HepG2 (cell line): Measurements from ENCODE around the gene CCDC181. TPM values are rescaled to one million over a fixed set of nuclear protein-coding genes. Genes with fewer than 3 reads are reported as not detected.

ENCODE experiments used
- ATAD3A ChIP-seq: sonication (generic); formaldehyde crosslinking; IDR thresholded peaks from 2 replicates; pipeline ENCODE4 v1.4.0; 2020; ENCODE audit warnings: missing genetic modification reagents
- HNRNPL ChIP-seq: fragments of 200-400 bp; formaldehyde crosslinking; IDR thresholded peaks from 2 replicates; pipeline ENCODE4 v1.6.1; 2017; ENCODE audit warnings: mild to moderate bottlenecking, low read depth, low read length
- MIER2 ChIP-seq: IDR thresholded peaks from 2 replicates; pipeline ENCODE4 v1.6.1; 2016; ENCODE audit warnings: missing biosample characterization, missing genetic modification reagents
- PRPF4 ChIP-seq: fragments of 200-400 bp; formaldehyde crosslinking; IDR thresholded peaks from 2 replicates; pipeline ENCODE4 v1.6.1; 2016; ENCODE audit warnings: low read length, low read depth; ENCODE audit not compliant: poor library complexity, severe bottlenecking
- RFXAP ChIP-seq: sonication (generic); formaldehyde crosslinking; IDR thresholded peaks from 2 replicates; pipeline ENCODE4 v1.4.0; 2020; ENCODE audit warnings: missing genetic modification reagents, borderline replicate concordance
- YY1 ChIP-seq: IDR thresholded peaks from 2 replicates; pipeline ENCODE4 v1.6.1; 2011; ENCODE audit warnings: low read length, low read depth, moderate library complexity, mild to moderate bottlenecking; ENCODE audit not compliant: insufficient read depth, insufficient replicate concordance
- ZFY ChIP-seq: sonication (generic); formaldehyde crosslinking; IDR thresholded peaks from 2 replicates; pipeline ENCODE4 v1.4.0; 2020; ENCODE audit warnings: missing genetic modification reagents
- ZNF263 ChIP-seq: sonication (generic); formaldehyde crosslinking; IDR thresholded peaks from 2 replicates; pipeline ENCODE4 v1.4.0; 2020; ENCODE audit warnings: missing genetic modification reagents
- ZNF652 ChIP-seq: IDR thresholded peaks from 2 replicates; pipeline ENCODE4 v1.6.1; 2016; ENCODE audit warnings: low read depth, borderline replicate concordance
- ZNF687 ChIP-seq: sonication (generic); formaldehyde crosslinking; IDR thresholded peaks from 2 replicates; pipeline ENCODE4 v1.5.1; 2020; ENCODE audit warnings: mild to moderate bottlenecking, missing genetic modification reagents, moderate library complexity
- ZNF768 ChIP-seq: sonication (generic); formaldehyde crosslinking; IDR thresholded peaks from 2 replicates; pipeline ENCODE4 v1.4.0; 2020; ENCODE audit warnings: missing genetic modification reagents
- ZNF777 ChIP-seq: sonication (generic); formaldehyde crosslinking; IDR thresholded peaks from 2 replicates; pipeline ENCODE4 v1.4.0; 2020; ENCODE audit warnings: missing genetic modification reagents
- polyA plus RNA-seq, 8 experiments: library from polyadenylated mRNA; depleted of rRNA in 3 of 8; stranded (reverse) in 7 of 8; unstranded in 1 of 8; fragments of >200 nt; fragmentation: Illumina TruSeq in 4 of 8; extraction: Trizol in 4 of 8; gene quantifications; 2 replicates each; pipeline versions ENCODE4 v1.2.1 to v1.2.3, GENCODE V29; 2011 to 2016; ENCODE audit warnings: low read depth in 4 of 8, missing spikeins in 1 of 8, mixed read lengths in 1 of 8; ENCODE audit not compliant: insufficient read depth in 1 of 8
- total RNA-seq, 5 experiments: library from RNA; depleted of rRNA; stranded (reverse); fragments of >200 nt; fragmentation: Illumina TruSeq; extraction: Trizol; gene quantifications; 2 replicates each; pipeline ENCODE4 v1.2.3, GENCODE V29; 2016; ENCODE audit warnings: low read depth in 1 of 5
- TF ChIP-seq, protein P1 (sequence below): sonication (generic); formaldehyde crosslinking; IDR thresholded peaks from 2 replicates; pipeline ENCODE4 v1.5.0; 2020; ENCODE audit warnings: missing genetic modification reagents
- TF ChIP-seq, protein P2 (sequence below): sonication (generic); formaldehyde crosslinking; IDR thresholded peaks from 2 replicates; pipeline ENCODE4 v1.5.1; 2020; ENCODE audit warnings: missing genetic modification reagents, mild to moderate bottlenecking, borderline replicate concordance
- TF ChIP-seq, protein P3 (sequence below), 2 experiments: sonication (generic) in 1 of 2; formaldehyde crosslinking in 1 of 2; IDR thresholded peaks; 2 replicates each; pipeline versions ENCODE4 v1.5.1 to v1.6.1; 2011 to 2020; ENCODE audit warnings: borderline replicate concordance in 1 of 2, low read depth in 1 of 2, low read length in 1 of 2, mild to moderate bottlenecking in 1 of 2, missing genetic modification reagents in 1 of 2, moderate library complexity in 1 of 2
- TF ChIP-seq, protein P4 (sequence below): sonication (generic); formaldehyde crosslinking; IDR thresholded peaks from 2 replicates; pipeline ENCODE4 v1.8.1; 2022; ENCODE audit warnings: mild to moderate bottlenecking, missing genetic modification reagents

The CCDC181 gene
- total and polyA plus RNA-seq, 2 of the 13 experiments (the other 11 are each of a cell fraction or from before 2014, with no cell fraction given): 0.07 TPM; not detected in 1

GRCh38 chr1:169367686-169368405 is 59.4 kb downstream of the CCDC181 start, which contains the start of the genes BLZF1 and NME7 (continued):
- TF ChIP-seq, protein P1, sequence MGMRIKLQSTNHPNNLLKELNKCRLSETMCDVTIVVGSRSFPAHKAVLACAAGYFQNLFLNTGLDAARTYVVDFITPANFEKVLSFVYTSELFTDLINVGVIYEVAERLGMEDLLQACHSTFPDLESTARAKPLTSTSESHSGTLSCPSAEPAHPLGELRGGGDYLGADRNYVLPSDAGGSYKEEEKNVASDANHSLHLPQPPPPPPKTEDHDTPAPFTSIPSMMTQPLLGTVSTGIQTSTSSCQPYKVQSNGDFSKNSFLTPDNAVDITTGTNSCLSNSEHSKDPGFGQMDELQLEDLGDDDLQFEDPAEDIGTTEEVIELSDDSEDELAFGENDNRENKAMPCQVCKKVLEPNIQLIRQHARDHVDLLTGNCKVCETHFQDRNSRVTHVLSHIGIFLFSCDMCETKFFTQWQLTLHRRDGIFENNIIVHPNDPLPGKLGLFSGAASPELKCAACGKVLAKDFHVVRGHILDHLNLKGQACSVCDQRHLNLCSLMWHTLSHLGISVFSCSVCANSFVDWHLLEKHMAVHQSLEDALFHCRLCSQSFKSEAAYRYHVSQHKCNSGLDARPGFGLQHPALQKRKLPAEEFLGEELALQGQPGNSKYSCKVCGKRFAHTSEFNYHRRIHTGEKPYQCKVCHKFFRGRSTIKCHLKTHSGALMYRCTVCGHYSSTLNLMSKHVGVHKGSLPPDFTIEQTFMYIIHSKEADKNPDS (CRISPR knock-in tag): no peak
- TF ChIP-seq YY1: peak; percentile 73
- TF ChIP-seq MIER2 (CRISPR knock-in tag): no peak
- no peak for TF ChIP-seq ATAD3A (CRISPR knock-in tag)
- TF ChIP-seq, protein P2, sequence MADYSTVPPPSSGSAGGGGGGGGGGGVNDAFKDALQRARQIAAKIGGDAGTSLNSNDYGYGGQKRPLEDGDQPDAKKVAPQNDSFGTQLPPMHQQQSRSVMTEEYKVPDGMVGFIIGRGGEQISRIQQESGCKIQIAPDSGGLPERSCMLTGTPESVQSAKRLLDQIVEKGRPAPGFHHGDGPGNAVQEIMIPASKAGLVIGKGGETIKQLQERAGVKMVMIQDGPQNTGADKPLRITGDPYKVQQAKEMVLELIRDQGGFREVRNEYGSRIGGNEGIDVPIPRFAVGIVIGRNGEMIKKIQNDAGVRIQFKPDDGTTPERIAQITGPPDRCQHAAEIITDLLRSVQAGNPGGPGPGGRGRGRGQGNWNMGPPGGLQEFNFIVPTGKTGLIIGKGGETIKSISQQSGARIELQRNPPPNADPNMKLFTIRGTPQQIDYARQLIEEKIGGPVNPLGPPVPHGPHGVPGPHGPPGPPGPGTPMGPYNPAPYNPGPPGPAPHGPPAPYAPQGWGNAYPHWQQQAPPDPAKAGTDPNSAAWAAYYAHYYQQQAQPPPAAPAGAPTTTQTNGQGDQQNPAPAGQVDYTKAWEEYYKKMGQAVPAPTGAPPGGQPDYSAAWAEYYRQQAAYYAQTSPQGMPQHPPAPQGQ (CRISPR knock-in tag): 0 out of 2 replicates have a peak, but pooled peaks have one; percentile 28
- peak; percentile 66 for TF ChIP-seq ZNF687
- TF ChIP-seq, protein P3, sequence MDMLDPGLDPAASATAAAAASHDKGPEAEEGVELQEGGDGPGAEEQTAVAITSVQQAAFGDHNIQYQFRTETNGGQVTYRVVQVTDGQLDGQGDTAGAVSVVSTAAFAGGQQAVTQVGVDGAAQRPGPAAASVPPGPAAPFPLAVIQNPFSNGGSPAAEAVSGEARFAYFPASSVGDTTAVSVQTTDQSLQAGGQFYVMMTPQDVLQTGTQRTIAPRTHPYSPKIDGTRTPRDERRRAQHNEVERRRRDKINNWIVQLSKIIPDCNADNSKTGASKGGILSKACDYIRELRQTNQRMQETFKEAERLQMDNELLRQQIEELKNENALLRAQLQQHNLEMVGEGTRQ (IDR thresholded peaks at IDR 0.05; ENCODE audit: low read depth, low read length): no peak
- TF ChIP-seq, protein P3 (CRISPR knock-in tag; IDR thresholded peaks at IDR 0.05; ENCODE audit: borderline replicate concordance): no peak
- no peak for TF ChIP-seq PRPF4
- TF ChIP-seq ZNF777 (CRISPR knock-in tag): no peak
- TF ChIP-seq ZNF263 (CRISPR knock-in tag): no peak
- TF ChIP-seq ZNF768 (CRISPR knock-in tag): no peak
- TF ChIP-seq HNRNPL: no peak
- TF ChIP-seq, protein P4, sequence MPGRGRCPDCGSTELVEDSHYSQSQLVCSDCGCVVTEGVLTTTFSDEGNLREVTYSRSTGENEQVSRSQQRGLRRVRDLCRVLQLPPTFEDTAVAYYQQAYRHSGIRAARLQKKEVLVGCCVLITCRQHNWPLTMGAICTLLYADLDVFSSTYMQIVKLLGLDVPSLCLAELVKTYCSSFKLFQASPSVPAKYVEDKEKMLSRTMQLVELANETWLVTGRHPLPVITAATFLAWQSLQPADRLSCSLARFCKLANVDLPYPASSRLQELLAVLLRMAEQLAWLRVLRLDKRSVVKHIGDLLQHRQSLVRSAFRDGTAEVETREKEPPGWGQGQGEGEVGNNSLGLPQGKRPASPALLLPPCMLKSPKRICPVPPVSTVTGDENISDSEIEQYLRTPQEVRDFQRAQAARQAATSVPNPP (CRISPR knock-in tag): no peak
- TF ChIP-seq ZFY (CRISPR knock-in tag): no peak
- peak; percentile 31; the same call in 1 of the 2 replicates for TF ChIP-seq RFXAP (CRISPR knock-in tag)
- no peak for TF ChIP-seq ZNF652
